ENCODE data around the gene CCDC3. TPM values are rescaled to one million over a fixed set of nuclear protein-coding genes. Genes with fewer than 3 reads are reported as not detected.

CCDC3 gene
- total and polyA plus RNA-seq, 8 donors = 0.60 to 4.7 (median 2.2) TPM

DNA sequence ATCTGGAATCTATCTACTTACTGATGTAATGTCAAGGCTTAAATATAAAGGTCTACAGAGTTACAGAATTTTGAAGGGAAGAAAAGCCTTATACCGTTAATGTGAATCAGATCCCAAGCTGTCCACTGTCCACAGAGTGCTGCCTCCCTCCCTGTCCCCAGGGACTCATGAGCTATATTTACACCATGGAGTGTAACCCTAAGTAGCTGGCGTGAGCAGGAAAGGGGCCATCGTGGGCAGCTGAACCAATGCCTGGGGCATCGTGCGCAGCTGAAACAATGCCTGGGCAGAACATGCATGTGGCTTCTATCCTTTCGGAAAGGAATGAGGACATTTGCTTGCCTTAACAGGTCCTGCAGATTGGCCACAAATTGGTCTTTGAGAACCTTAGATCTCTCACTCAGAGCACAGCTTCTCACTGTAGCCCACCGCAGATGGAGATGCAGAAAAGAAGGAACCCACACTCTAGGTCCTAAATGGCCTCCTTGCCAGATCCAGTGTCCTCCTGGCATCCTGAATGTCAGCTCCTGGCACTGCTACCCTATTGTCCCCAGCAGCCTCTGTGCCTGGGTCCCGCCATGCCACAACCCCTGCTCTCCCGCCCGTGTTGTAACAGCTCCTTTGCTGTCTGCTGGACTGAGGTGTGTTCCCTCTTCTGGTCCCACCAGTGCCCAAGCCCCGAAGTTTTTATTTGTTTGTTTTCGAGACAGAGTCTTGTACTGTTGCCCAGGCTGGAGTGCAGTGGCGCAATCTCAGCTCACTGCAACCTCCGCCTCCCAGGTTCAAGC is 30.3 kb downstream of the CCDC3 start:
- no peak for TF ChIP-seq CTCF (IDR thresholded peaks at IDR 0.05)
- Histone ChIP-seq H3K4me3 (no peak overlapping the region), H3K27ac (no peak overlapping the region), H3K36me3 (no peaks in the 10 kb centered on the region), H3K27me3 (no peaks in the 10 kb centered on the region), H3K4me1 (no peaks in the 10 kb centered on the region), H3K9me3 (no peaks in the 10 kb centered on the region)
- intact Hi-C loops (cut with DNase I) = no loop called here
- WGBS, 2 donors = 80 to 83% methylated on average over 14 of the region's 14 CpGs
- DNase-seq (no peak), FAIRE-seq (no peak), ATAC-seq (no peak)

DNA sequence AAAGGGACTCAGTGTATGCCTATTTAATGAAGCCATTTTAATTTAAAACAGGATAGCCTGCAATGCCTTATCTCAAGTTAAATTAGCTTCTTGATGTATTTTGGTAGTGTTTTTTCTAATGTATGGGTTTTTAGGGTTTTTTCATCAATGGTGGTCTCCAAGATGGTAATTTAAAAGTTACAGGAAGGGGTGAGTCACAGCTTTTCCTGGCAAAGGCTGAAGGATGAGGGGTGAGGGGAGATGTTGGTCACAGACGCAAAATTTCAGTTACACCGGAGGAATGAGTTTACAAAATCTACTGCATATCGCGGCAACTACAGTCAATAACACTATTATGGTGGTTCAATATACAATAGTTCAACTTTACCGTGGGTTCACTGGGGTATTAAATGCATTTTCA is 31.6 kb downstream of the CCDC3 start:
- intact Hi-C loops (cut with DNase I) = no loop called here
- no peak overlapping the region for H3K4me3 ChIP-seq
- no peaks in the 10 kb centered on the region for H3K4me1 ChIP-seq
- DNase-seq = no peak
- no peak overlapping the region for H3K27ac ChIP-seq
- ATAC-seq = no peak
- WGBS, 2 donors = 91 to 94% methylated on average over 5 of the region's 5 CpGs
- no peaks in the 10 kb centered on the region for H3K27me3 ChIP-seq
- FAIRE-seq = no peak
- H3K36me3 ChIP-seq = no peaks in the 10 kb centered on the region
- no peak for TF ChIP-seq CTCF (IDR thresholded peaks at IDR 0.05)
- no peaks in the 10 kb centered on the region for H3K9me3 ChIP-seq

DNA sequence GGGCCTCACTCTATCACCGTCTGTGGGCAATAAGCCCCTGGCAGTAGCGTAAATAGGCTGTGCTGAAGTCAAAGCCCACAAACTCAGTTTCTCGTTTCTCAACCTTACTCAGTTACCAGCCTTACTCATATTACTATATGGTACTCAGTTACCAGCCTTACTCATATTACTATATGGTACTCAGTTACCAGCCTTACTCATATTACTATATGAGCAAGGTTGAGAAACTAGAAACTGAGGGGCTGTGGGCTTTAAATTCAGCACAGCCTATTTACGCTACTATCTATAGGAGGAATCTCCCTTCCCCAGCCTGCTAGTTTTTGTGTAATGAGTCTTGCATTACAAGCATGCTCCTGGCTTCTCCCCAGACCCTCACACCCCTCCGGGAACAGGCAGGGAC is 35.4 kb downstream of the CCDC3 start:
- Histone ChIP-seq H3K27me3 (no peaks in the 10 kb centered on the region), H3K36me3 (no peaks in the 10 kb centered on the region), H3K27ac (no peak overlapping the region), H3K4me3 (no peak overlapping the region), H3K4me1 (no peaks in the 10 kb centered on the region), H3K9me3 (no peaks in the 10 kb centered on the region)
- WGBS, 2 donors = 87 to 88% methylated on average over 5 of the region's 5 CpGs
- FAIRE-seq (no peak), DNase-seq (no peak), ATAC-seq (no peak)
- intact Hi-C loops (cut with DNase I) = no loop called here
- no peak for TF ChIP-seq CTCF (IDR thresholded peaks at IDR 0.05)

- Histone ChIP-seq H3K4me1 (peaks cover 0 to 2% (median 0%) of the 10 kb centered on the region in 3 donors), H3K27me3 (no peaks in the 10 kb centered on the region), H3K27ac (no peak overlapping the region), H3K9me3 (no peaks in the 10 kb centered on the region), H3K36me3 (no peaks in the 10 kb centered on the region), H3K4me3 (no peak overlapping the region)
- WGBS, 2 donors = 46 to 52% methylated on average over 4 of the region's 4 CpGs
- intact Hi-C loops (cut with DNase I) = no loop called here
- no peak for DNase-seq
- FAIRE-seq = no peak
- TF ChIP-seq CTCF (IDR thresholded peaks at IDR 0.05) = no peak
- ATAC-seq = no peak
Measured at GRCh38 chr10:12965571-12965970, 35.9 kb downstream of the CCDC3 start.

DNA sequence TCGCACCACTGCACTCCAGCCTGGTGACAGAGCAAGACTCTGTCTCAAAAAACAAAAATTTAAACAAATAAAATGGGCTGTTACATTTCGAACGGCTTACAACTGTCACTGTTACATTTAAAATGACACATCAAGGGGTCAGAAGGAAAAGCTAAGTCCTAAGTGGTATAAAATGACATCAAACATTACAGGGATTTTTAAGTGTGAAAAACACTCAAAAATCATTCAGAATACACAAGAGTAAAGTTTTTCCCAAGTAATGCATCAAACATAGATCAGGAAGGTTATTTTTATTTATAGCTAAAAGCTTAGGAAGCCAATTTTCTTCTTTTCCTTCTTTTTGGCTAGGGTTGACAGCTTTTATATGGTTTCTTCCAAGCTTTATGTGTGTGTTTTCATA is 39.0 kb downstream of the CCDC3 start:
- no peak for FAIRE-seq
- H3K9me3 ChIP-seq = no peaks in the 10 kb centered on the region
- no peaks in the 10 kb centered on the region for H3K27me3 ChIP-seq
- no peaks in the 10 kb centered on the region for H3K36me3 ChIP-seq
- 83 to 88% methylated on average over 3 of the region's 3 CpGs for WGBS, 2 donors
- H3K4me3 ChIP-seq = no peak overlapping the region
- no peak overlapping the region for H3K27ac ChIP-seq
- intact Hi-C loops (cut with DNase I) = no loop called here
- no peak for ATAC-seq
- H3K4me1 ChIP-seq = peaks cover 0 to 5% (median 0%) of the 10 kb centered on the region in 3 donors
- no peak for DNase-seq
- TF ChIP-seq CTCF (IDR thresholded peaks at IDR 0.05) = no peak
